ENCODE data around the gene ANKRD42.

ANKRD42 gene

DNA sequence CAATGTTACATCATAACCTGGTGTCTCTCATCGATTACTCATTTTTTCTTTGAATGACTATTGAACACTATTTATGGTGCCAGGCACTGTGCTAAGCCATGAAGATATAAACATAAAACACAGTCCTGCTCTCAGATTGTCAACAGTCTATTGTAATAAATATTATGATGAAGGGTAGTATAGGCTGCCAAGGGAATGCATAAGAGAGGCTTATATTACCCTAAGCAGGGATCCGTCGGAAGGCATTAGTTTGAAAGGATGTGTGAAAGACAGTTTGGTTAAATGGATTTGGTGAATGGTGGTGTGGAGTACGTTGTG lies 99.9 kb downstream of the ANKRD42 start:
- no peak for DNase-seq

GRCh38 chr11:83294208-83294607 lies 100.7 kb downstream of the ANKRD42 start:
- no peak for DNase-seq

Data from GF-D8 (cell line).